Right atrium auricular region (tissue), 2 donors: ENCODE data around the gene PRDM5. TPM values are rescaled to one million over a fixed set of nuclear protein-coding genes. Genes with fewer than 3 reads are reported as not detected.

Experiments used
- DNase-seq: peaks from one replicate; pipeline ENCODE4 v3.0.0-alpha.2; 2019; ENCODE audit warnings: low spot score
- H3K27ac ChIP-seq, 2 donors: fragments of 200-600 bp; sonication (generic); 1 replicate in 1 of 2; 2 replicates in 1 of 2; pipeline ENCODE4 v1.5.1; 2016 to 2019
- H3K27me3 ChIP-seq, 2 donors: fragments of 200-600 bp; sonication (generic); one replicate each; pipeline versions ENCODE4 v1.5.1 to v1.6.0; 2017 to 2019
- H3K36me3 ChIP-seq: fragments of 200-600 bp; sonication (generic); one replicate; pipeline ENCODE4 v1.5.1; 2016
- H3K4me1 ChIP-seq, 2 donors: fragments of 200-600 bp; sonication (generic); one replicate each; pipeline versions ENCODE4 v1.5.1 to v1.6.0; 2017 to 2019
- H3K4me3 ChIP-seq, 2 donors: fragments of 200-600 bp; sonication (generic); 1 replicate in 1 of 2; 2 replicates in 1 of 2; pipeline ENCODE4 v1.5.1; 2017 to 2019; ENCODE audit warnings: mild to moderate bottlenecking in 1 of 2, moderate library complexity in 1 of 2
- H3K9me3 ChIP-seq, 2 donors: fragments of 200-600 bp; sonication (generic); one replicate each; pipeline ENCODE4 v1.5.1; 2019
- total RNA-seq, 2 donors: library from RNA; depleted of rRNA; stranded (reverse); fragments of >200 nt; gene quantifications; one replicate each; pipeline ENCODE4 v1.1.0, GENCODE V29; 2016
- TF ChIP-seq, protein P1 (sequence below), 2 donors: fragments of 200-600 bp; sonication (generic); IDR thresholded peaks; one replicate each; pipeline ENCODE4 v1.5.1; 2019; ENCODE audit warnings: antibody characterized with exemption in 2 of 2

The PRDM5 gene
- total RNA-seq, 2 donors from 2014 or later = 8.1 to 12.8 TPM

GRCh38 chr4:120777459-120777858 is 145.1 kb downstream of the PRDM5 start:
- H3K36me3 ChIP-seq = no peaks in the 10 kb centered on the region
- H3K4me1 ChIP-seq = no peaks in the 10 kb centered on the region
- DNase-seq = no peak
- no peaks in the 10 kb centered on the region for H3K9me3 ChIP-seq
- no peaks in the 10 kb centered on the region for H3K27me3 ChIP-seq
- no peak overlapping the region for H3K27ac ChIP-seq
- H3K4me3 ChIP-seq = no peak overlapping the region
- TF ChIP-seq, protein P1, sequence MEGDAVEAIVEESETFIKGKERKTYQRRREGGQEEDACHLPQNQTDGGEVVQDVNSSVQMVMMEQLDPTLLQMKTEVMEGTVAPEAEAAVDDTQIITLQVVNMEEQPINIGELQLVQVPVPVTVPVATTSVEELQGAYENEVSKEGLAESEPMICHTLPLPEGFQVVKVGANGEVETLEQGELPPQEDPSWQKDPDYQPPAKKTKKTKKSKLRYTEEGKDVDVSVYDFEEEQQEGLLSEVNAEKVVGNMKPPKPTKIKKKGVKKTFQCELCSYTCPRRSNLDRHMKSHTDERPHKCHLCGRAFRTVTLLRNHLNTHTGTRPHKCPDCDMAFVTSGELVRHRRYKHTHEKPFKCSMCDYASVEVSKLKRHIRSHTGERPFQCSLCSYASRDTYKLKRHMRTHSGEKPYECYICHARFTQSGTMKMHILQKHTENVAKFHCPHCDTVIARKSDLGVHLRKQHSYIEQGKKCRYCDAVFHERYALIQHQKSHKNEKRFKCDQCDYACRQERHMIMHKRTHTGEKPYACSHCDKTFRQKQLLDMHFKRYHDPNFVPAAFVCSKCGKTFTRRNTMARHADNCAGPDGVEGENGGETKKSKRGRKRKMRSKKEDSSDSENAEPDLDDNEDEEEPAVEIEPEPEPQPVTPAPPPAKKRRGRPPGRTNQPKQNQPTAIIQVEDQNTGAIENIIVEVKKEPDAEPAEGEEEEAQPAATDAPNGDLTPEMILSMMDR (IDR thresholded peaks at IDR 0.05) = no peak

DNA sequence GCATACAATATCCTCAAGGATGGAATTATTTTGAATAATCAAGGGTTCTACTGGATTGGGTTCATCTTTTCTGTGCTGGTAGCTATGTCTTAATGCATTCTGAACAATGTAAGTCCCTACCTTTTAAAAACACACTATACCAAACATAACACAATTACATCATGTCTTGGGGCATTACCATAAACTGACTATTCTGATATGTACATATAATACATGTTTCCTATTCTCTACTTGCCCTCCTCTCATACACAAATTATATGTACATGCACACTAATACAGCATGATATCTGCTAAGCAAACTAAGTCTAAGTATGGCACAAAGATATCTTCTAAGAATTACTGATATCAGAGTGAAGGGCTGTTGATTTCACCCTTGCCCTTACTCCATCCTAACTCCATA is 147.1 kb downstream of the PRDM5 start:
- TF ChIP-seq, protein P1 (IDR thresholded peaks at IDR 0.05) = no peak
- Histone ChIP-seq H3K36me3 (no peaks in the 10 kb centered on the region), H3K27ac (no peak overlapping the region), H3K4me1 (no peaks in the 10 kb centered on the region), H3K4me3 (no peak overlapping the region), H3K27me3 (no peaks in the 10 kb centered on the region), H3K9me3 (no peaks in the 10 kb centered on the region)
- DNase-seq = no peak

DNA sequence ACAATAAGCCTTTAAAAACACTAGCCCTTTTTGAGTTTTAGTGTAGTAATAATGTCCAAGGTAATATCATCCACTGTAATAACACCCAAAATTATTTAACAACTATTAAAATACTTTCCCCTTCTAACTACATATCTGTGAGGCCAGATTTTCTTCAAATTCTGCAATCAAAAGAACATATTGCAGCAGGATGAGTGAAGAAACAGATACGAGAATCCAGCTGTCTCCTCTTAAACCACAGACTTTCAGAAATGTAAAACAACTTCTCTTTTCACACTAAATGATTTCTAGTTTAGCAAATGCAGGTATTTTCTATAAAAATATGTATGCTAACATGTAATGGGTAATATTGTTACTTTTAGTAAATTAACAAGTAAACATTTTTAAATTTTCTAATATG is 148.9 kb downstream of the PRDM5 start:
- no peaks in the 10 kb centered on the region for H3K36me3 ChIP-seq
- no peaks in the 10 kb centered on the region for H3K9me3 ChIP-seq
- H3K4me1 ChIP-seq = no peaks in the 10 kb centered on the region
- H3K4me3 ChIP-seq = no peak overlapping the region
- H3K27ac ChIP-seq = no peak overlapping the region
- TF ChIP-seq, protein P1 (IDR thresholded peaks at IDR 0.05) = no peak
- no peaks in the 10 kb centered on the region for H3K27me3 ChIP-seq
- DNase-seq = no peak

DNA sequence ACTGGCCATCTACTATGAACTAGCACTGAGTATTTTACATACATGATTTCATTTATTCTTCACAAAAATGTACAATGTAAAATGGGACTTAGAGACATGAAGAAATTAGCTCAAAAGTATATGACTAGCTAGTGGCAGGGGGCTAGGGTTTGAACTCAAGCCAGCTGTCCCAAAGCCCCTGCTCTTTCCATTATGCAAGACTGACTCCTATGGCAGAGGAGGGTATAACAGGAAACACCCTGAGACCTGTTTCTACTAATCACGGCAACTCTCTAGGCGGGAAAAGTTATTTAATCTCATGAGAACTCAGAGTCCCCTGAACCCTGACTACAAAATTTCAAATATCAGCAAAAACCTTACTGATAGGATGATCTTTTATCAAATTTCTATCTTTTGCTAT is 150.6 kb downstream of the PRDM5 start:
- H3K27ac ChIP-seq = no peak overlapping the region
- no peaks in the 10 kb centered on the region for H3K4me1 ChIP-seq
- H3K36me3 ChIP-seq = no peaks in the 10 kb centered on the region
- DNase-seq = no peak
- no peaks in the 10 kb centered on the region for H3K9me3 ChIP-seq
- TF ChIP-seq, protein P1 (IDR thresholded peaks at IDR 0.05) = no peak
- no peak overlapping the region for H3K4me3 ChIP-seq
- H3K27me3 ChIP-seq = no peaks in the 10 kb centered on the region

GRCh38 chr4:120770897-120771296 is 151.6 kb downstream of the PRDM5 start:
- Histone ChIP-seq H3K4me1 (no peaks in the 10 kb centered on the region), H3K9me3 (no peaks in the 10 kb centered on the region), H3K27me3 (no peaks in the 10 kb centered on the region), H3K27ac (no peak overlapping the region), H3K4me3 (no peak overlapping the region), H3K36me3 (no peaks in the 10 kb centered on the region)
- TF ChIP-seq, protein P1 (IDR thresholded peaks at IDR 0.05) = no peak
- no peak for DNase-seq

DNA sequence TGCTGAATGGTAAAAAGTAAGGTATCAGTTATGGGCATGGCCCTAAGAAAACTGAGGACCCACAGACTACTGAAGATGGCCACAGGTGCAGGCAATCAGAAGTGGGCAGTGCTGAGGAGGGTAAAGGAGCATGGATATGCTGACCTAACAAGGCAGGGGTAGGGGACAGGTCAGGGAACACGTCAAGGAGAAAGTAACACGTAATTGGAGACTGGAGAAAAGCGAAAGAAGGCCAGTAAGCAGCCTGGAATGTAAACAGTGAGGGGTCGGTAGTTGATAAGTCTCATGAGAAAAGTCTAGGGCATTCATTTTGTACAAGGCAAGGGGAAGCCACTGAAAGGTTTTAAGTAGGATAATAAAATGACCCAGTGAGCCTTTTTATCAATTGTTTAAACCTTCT is 153.3 kb downstream of the PRDM5 start:
- TF ChIP-seq, protein P1 (IDR thresholded peaks at IDR 0.05) = no peak
- DNase-seq = no peak

More for the DNA sequence above, 153.3 kb downstream of the PRDM5 start:
- Histone ChIP-seq H3K4me1 (peaks cover 0 to 3% of the 10 kb centered on the region in 2 donors), H3K27ac (no peak overlapping the region), H3K27me3 (no peaks in the 10 kb centered on the region), H3K4me3 (no peak overlapping the region), H3K9me3 (no peaks in the 10 kb centered on the region), H3K36me3 (no peaks in the 10 kb centered on the region)
